Activated CD4-positive, alpha-beta T cell treated with anti-CD3 and anti-CD28 coated beads for 24 hours (primary cell): ENCODE data around the gene TNFRSF11A.

ENCODE experiments used
- DNase-seq, 2 donors: peaks; one replicate each; pipeline ENCODE4 v3.0.0-alpha.2; 2020; ENCODE audit warnings: low read depth in 2 of 2

TNFRSF11A gene

GRCh38 chr18:62343316-62343715 lies 18.2 kb downstream of the TNFRSF11A start:
- DNase-seq: no peak

GRCh38 chr18:62345909-62346308 lies 20.8 kb downstream of the TNFRSF11A start:
- no peak for DNase-seq

GRCh38 chr18:62346333-62347088 lies 21.4 kb downstream of the TNFRSF11A start:
- DNase-seq: no peak

- no peak for DNase-seq
Measured at GRCh38 chr18:62347089-62347506, 22.0 kb downstream of the TNFRSF11A start.

- DNase-seq: no peak
Measured at GRCh38 chr18:62348474-62348873, 23.4 kb downstream of the TNFRSF11A start.

- DNase-seq: no peak
Measured at GRCh38 chr18:62353170-62353569, 28.1 kb downstream of the TNFRSF11A start.

GRCh38 chr18:62354151-62354550 lies 29.0 kb downstream of the TNFRSF11A start:
- DNase-seq: no peak

- DNase-seq: no peak
Measured at GRCh38 chr18:62357079-62357719, 32.1 kb downstream of the TNFRSF11A start.

GRCh38 chr18:62360805-62361204 lies 35.7 kb downstream of the TNFRSF11A start:
- no peak for DNase-seq

- no peak for DNase-seq
Measured at GRCh38 chr18:62361288-62361687, 36.2 kb downstream of the TNFRSF11A start.

GRCh38 chr18:62364558-62364957 lies 39.4 kb downstream of the TNFRSF11A start:
- no peak for DNase-seq

GRCh38 chr18:62365420-62365819 lies 40.3 kb downstream of the TNFRSF11A start:
- no peak for DNase-seq

GRCh38 chr18:62366992-62367391 lies 41.9 kb downstream of the TNFRSF11A start:
- DNase-seq: no peak

GRCh38 chr18:62368100-62368499 lies 43.0 kb downstream of the TNFRSF11A start:
- no peak for DNase-seq

GRCh38 chr18:62369129-62369644 lies 44.1 kb downstream of the TNFRSF11A start:
- DNase-seq: no peak

- DNase-seq: no peak
Measured at GRCh38 chr18:62370366-62370765, 45.3 kb downstream of the TNFRSF11A start.

GRCh38 chr18:62371436-62371835 lies 46.3 kb downstream of the TNFRSF11A start:
- no peak for DNase-seq

- no peak for DNase-seq
Measured at GRCh38 chr18:62372156-62372555, 47.0 kb downstream of the TNFRSF11A start.

GRCh38 chr18:62372882-62373281 lies 47.8 kb downstream of the TNFRSF11A start:
- no peak for DNase-seq

GRCh38 chr18:62374410-62374965 lies 49.4 kb downstream of the TNFRSF11A start:
- DNase-seq: no peak

GRCh38 chr18:62377131-62377807 lies 52.2 kb downstream of the TNFRSF11A start:
- no peak for DNase-seq

GRCh38 chr18:62379051-62379450 lies 53.9 kb downstream of the TNFRSF11A start:
- no peak for DNase-seq
